Heart left ventricle (tissue), 16 donors: ENCODE data around the gene SPSB4. TPM values are rescaled to one million over a fixed set of nuclear protein-coding genes. Genes with fewer than 3 reads are reported as not detected.

Experiments
- ATAC-seq, 4 donors: fragments of 200-7000 bp; cut with Tn5 transposase; one replicate each; pipeline ENCODE4 v1.9.1; 2020 to 2022; ENCODE audit warnings: moderate library complexity in 4 of 4, mild to moderate bottlenecking in 3 of 4, moderate number of reproducible peaks in 1 of 4
- DNase-seq, 5 donors: peaks; one replicate each; pipeline ENCODE4 v3.0.0-alpha.2; 2020
- H3K27ac ChIP-seq, 12 donors: fragments of 200-600 bp; sonication (generic) in 4 of 12; one replicate each; pipeline versions ENCODE4 v1.5.0 to v1.8.0; 2016 to 2022; ENCODE audit warnings: mild to moderate bottlenecking in 2 of 12
- H3K27me3 ChIP-seq, 9 donors: fragments of 200-600 bp; sonication (generic) in 2 of 9; one replicate each; pipeline versions ENCODE4 v1.5.1 to v1.8.0; 2016 to 2022; ENCODE audit warnings: mild to moderate bottlenecking in 3 of 9
- H3K36me3 ChIP-seq, 9 donors: fragments of 200-600 bp; sonication (generic) in 2 of 9; one replicate each; pipeline versions ENCODE4 v1.5.0 to v1.8.0; 2018 to 2022; ENCODE audit warnings: mild to moderate bottlenecking in 2 of 9
- H3K4me1 ChIP-seq, 12 donors: fragments of 200-600 bp; sonication (generic) in 4 of 12; one replicate each; pipeline versions ENCODE4 v1.5.0 to v1.8.0; 2016 to 2022; ENCODE audit warnings: mild to moderate bottlenecking in 3 of 12
- H3K4me3 ChIP-seq, 12 donors: fragments of 200-600 bp; sonication (generic) in 4 of 12; one replicate each; pipeline versions ENCODE4 v1.5.0 to v1.8.0; 2017 to 2022; ENCODE audit warnings: mild to moderate bottlenecking in 9 of 12, moderate library complexity in 4 of 12
- H3K9me3 ChIP-seq, 12 donors: fragments of 200-600 bp; sonication (generic) in 4 of 12; one replicate each; pipeline versions ENCODE4 v1.5.0 to v1.8.0; 2016 to 2022; ENCODE audit warnings: mild to moderate bottlenecking in 1 of 12
- CTCF ChIP-seq, 12 donors: fragments of 200-600 bp; sonication (generic) in 4 of 12; IDR thresholded peaks; one replicate each; pipeline versions ENCODE4 v1.5.0 to v1.8.0; 2018 to 2022; ENCODE audit warnings: antibody characterized with exemption in 12 of 12, mild to moderate bottlenecking in 5 of 12
- POLR2A ChIP-seq, 2 donors: fragments of 450-650 bp; IDR thresholded peaks; one replicate each; pipeline ENCODE4 v1.6.1; 2017; ENCODE audit warnings: antibody characterized with exemption in 2 of 2, mild to moderate bottlenecking in 2 of 2, moderate library complexity in 2 of 2
- WGBS, 4 donors: extraction: QIAGEN DNeasy Blood & Tissue Kit in 2 of 4; methylation state at CpG; one replicate each; pipeline versions ENCODE4 v1.1.5 to v1.1.7; 2013 to 2018; 5-methylcytosine and 5-hydroxymethylcytosine counted together
- intact Hi-C, 10 donors: fragments of 100-400 bp; cut with DNase I; formaldehyde crosslinking; loops; one replicate each; pipeline versions ENCODE4 v1.11.1 to v1.14.2; 2022
- polyA plus RNA-seq, 2 donors: library from polyadenylated mRNA; stranded (reverse); fragments of 200-250 nt; gene quantifications; one replicate each; pipeline ENCODE4 v1.2.3, GENCODE V29; 2013
- total RNA-seq, 9 donors: library from RNA; depleted of rRNA in 2 of 9; stranded (reverse); fragments of >200 nt in 2 of 9; fragmentation: NEBNext Ultra II Directional in 3 of 9; extraction: Animal tissue kit (Norgen Biotek cat#: 25700) in 3 of 9; gene quantifications; one replicate each; pipeline versions ENCODE4 v1.1.0 to v1.2.4, GENCODE V29; 2016 to 2023
- donor health status: ischemic (EF 13 %, LVEDD 7.1; RV severe dilation, severe dysfunction).
- donor health status: healthy with polysubstance abuse.
- donor health status: DM: no; HTN: yes; CAD: no.
- donor health status: DM: no; HTN: no; CAD: no.
- donor health status: ischemic (EF 25% LVEDD 6.9; RV normal size, moderate dysfunction).
- donor health status: ischemic (EF 25% LVEDD 5.7; RV mildly dilated, moderate dysfunction).
- donor health status: healthy.
- donor health status: DM: yes; HTN: yes; CAD: no.
- donor health status: ischemic (EF 35%, LVEDD 5.7; RV mildly dilated, moderate dysfunction).
- donor health status: nonischemic (EF 11% LVEDD 7.7; RV severe dilation, severe dysfunction).
- donor health status: DM: yes; HTN: yes; CAD: no.
- donor health status: PGD.
- donor health status: ischemic (EF 29% LVEDD 5.4; RV normal size, mild dysfunction).
- donor health status: nonischemic (EF 23%, LVEDD 6.1; RV moderate dilation, normal function).

Gene SPSB4
- total and polyA plus RNA-seq, 11 donors = 3.3 to 11.1 (median 4.8) TPM

DNA sequence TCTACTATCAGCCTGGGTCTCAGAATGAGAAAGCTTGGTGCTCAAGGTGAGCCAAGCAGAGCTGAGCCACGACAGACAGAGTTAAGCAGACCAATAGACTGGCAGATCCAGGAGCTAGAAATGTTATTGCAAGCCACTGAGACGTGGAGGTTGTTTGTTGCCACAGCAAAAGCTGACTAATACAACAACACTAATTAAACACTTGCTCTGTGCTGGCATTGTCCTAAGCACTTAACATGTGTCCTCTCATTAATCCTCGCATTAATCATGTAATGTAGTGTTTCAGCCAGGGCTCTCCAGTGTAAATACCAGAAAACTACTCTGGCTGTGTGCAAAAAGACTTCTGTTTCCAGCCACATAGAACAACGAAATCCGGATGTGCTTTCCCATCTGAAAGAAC, 11.6 kb upstream of the SPSB4 start:
- no peak for TF ChIP-seq CTCF (IDR thresholded peaks at IDR 0.05)
- no peak for TF ChIP-seq POLR2A (IDR thresholded peaks at IDR 0.05)
- H3K27ac ChIP-seq = no peak overlapping the region
- intact Hi-C loops = no loop called here
- H3K4me3 ChIP-seq = no peak overlapping the region
- H3K4me1 ChIP-seq = no peaks in the 10 kb centered on the region
- DNase-seq (no peak), ATAC-seq (no peak)
- WGBS, 4 donors = 70 to 79% (median 75%) methylated on average over 5 of the region's 5 CpGs
- no peaks in the 10 kb centered on the region for H3K36me3 ChIP-seq
- no peaks in the 10 kb centered on the region for H3K9me3 ChIP-seq
- no peaks in the 10 kb centered on the region for H3K27me3 ChIP-seq

DNA sequence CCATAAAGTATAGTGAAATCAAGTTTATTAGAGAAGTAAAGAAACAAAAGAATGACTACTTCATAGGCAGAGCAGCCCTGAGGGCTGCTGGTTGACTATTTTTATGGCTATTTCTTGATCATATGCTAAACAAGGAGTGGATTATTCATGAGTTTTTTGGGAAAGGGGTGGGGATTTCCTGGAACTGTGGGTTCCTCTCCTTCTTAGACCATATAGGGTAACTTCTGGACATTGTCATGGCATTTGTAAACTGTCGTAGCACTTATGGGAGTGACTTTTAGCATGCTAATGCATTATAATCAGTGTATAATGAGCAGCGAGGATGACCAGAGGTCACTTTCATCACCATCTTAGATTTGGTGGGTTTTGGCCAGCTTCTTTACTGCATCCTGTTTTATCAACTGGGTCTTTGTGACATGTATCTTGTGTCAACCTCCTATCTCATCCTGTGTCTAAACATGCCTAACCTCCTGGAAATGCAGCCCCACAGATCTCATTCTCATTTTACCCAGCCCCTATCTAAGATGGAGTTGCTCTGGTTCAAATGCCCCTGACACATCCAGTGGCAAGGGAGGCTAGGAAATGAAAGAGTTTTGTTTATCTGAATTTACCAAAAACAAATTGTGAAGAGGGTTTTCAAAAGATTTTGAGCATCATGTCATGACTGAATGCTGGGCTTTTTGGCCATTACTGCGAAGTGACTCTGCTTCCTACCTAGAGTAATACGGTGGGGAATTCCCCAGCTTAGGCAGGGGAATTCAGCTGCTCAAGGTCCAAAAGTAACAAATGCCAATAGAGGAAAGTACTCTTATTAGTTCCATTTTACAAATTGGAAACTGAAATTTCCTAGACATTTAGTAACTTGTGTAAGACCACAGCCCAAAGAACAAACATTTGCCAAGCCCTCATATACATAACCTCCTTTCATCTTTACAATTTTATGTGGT, 6.2 kb upstream of the SPSB4 start:
- no peak overlapping the region for H3K4me3 ChIP-seq
- intact Hi-C loops = no loop called here
- H3K27me3 ChIP-seq = peaks cover 0 to 9% (median 0%) of the 10 kb centered on the region in 9 donors
- 73 to 84% (median 79%) methylated on average over 4 of the region's 4 CpGs for WGBS, 4 donors
- H3K9me3 ChIP-seq = no peaks in the 10 kb centered on the region
- H3K4me1 ChIP-seq = no peaks in the 10 kb centered on the region
- H3K36me3 ChIP-seq = no peaks in the 10 kb centered on the region
- TF ChIP-seq CTCF (IDR thresholded peaks at IDR 0.05) (no peak), POLR2A (IDR thresholded peaks at IDR 0.05) (no peak)
- H3K27ac ChIP-seq = no peak overlapping the region
- DNase-seq (no peak), ATAC-seq (no peak)

DNA sequence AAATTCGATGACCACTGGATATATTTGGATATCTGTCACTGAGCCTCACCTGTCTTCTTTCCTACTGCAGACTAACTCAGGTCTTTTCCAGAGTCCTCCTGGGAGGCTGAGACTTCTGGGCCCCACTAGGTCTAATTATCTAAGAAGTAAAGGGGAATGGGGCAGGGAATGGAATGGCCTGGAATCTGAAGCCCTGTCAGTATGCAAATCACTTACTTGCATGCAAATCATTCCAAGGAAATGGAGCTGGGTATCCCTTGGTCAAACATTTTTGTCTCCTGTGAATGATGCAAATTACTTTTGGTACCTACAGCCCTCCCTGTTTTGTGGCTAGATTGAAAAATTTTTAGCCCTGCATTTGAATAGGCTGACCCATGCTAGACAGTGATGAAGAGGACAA, 5.3 kb upstream of the SPSB4 start:
- intact Hi-C loops = no loop called here
- no peaks in the 10 kb centered on the region for H3K9me3 ChIP-seq
- peaks cover 0 to 6% (median 1%) of the 10 kb centered on the region in 12 donors for H3K4me1 ChIP-seq
- no peak for TF ChIP-seq POLR2A (IDR thresholded peaks at IDR 0.05)
- no peak for TF ChIP-seq CTCF (IDR thresholded peaks at IDR 0.05)
- WGBS, 4 donors = 60 to 100% (median 85%) methylated on average over 1 of the region's 1 CpG
- H3K27me3 ChIP-seq = peaks cover 0 to 18% (median 0%) of the 10 kb centered on the region in 9 donors
- DNase-seq (no peak), ATAC-seq (no peak)
- no peak overlapping the region for H3K4me3 ChIP-seq
- no peak overlapping the region for H3K27ac ChIP-seq
- H3K36me3 ChIP-seq = no peaks in the 10 kb centered on the region

- intact Hi-C loops = no loop called here
- Histone ChIP-seq H3K4me1 (peaks cover 0 to 19% (median 4%) of the 10 kb centered on the region in 12 donors), H3K27ac (no peak overlapping the region), H3K9me3 (no peaks in the 10 kb centered on the region), H3K27me3 (peaks cover 0 to 31% (median 0%) of the 10 kb centered on the region in 9 donors), H3K4me3 (no peak overlapping the region), H3K36me3 (no peaks in the 10 kb centered on the region)
- no peak for TF ChIP-seq POLR2A (IDR thresholded peaks at IDR 0.05)
- no peak for TF ChIP-seq CTCF (IDR thresholded peaks at IDR 0.05)
- WGBS, 4 donors = 70 to 92% (median 85%) methylated on average over 1 of the region's 1 CpG
- ATAC-seq (no peak), DNase-seq (no peak)
Measured at GRCh38 chr3:141047168-141047567, 4.0 kb upstream of the SPSB4 start.
